GM21447 (cell line): ENCODE results near the gene UBA6.
"Not testable (repeated sequence)": the region's sequence is repeated elsewhere in the genome, so short reads cannot be mapped to it uniquely, and the experiment has no call there.

Experiments
- ATAC-seq: cut with Tn5 transposase; IDR thresholded peaks from one replicate; pipeline ENCODE4 v1.9.1; 2021; ENCODE audit not compliant: unreplicated experiment

The UBA6 gene

DNA sequence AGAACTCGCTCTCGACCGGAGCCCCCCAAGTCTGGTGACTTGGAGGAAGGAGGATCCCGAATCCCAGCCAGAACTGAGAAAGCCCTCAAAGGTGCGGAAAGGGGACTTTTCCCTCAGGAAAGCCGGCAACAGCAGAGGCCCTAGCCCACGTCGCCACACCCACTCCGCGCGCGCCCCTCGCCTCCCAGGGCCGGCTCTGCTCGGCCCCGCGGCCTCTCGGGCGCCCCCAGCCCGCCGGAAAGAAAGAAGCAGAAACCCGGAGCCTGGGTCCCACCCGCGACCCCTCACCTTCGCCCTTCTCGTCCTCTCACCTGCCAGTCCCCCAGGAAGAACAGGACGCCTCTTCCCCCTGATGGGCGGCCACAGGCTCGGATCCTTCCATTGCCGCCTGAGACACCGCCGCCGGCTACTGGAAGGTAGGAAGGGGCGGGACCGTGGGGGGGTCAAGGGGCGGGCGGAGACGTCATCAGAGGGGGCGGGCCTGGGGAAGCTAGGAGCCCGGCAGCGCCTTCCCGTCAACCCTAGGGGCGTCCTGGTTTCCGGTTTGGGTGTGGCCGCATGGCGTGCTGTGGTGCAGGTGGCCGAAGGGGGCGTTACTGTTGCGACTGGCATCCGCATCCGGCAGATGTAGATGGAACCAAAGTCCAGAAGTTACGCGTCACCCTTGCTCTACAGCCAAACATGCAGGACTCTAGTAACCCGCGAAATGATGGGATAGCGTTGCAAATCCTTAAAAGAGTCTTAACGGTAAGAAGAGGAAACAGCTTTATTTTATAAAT lies at the start of gene UBA6:
UBA6 (minus strand) TSS at position 418 of the 779 bp plus-strand sequence; CDS start at position 382, 36 bp downstream.
- peak; percentile 99 for ATAC-seq

GRCh38 chr4:67750691-67751090 lies 49.7 kb upstream of the UBA6 start:
- ATAC-seq, result no peak

GRCh38 chr4:67749286-67749685 lies 48.3 kb upstream of the UBA6 start:
- ATAC-seq, result no peak

GRCh38 chr4:67746797-67747495 lies 46.0 kb upstream of the UBA6 start:
- ATAC-seq, result peak; percentile 56

GRCh38 chr4:67744561-67745283 lies 43.8 kb upstream of the UBA6 start:
- ATAC-seq, result no peak

DNA sequence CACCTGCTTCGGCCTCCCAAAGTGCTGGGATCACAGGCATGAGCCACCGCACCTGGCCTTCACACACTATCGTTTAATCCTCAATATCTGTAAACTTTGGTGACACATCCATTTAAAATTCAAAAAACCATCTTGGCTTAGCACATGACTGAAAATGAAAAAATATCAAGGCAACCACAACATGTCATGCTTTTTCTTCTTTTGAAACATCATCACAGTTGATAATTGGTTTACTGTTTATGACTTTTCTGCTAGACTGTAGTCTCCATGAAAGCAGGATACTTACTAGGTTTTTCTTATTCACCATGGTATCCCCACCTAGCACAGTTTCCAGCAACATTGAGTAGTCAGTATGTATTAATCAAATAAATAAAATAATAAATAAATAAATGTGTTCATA lies 42.2 kb upstream of the UBA6 start:
- no peak for ATAC-seq

DNA sequence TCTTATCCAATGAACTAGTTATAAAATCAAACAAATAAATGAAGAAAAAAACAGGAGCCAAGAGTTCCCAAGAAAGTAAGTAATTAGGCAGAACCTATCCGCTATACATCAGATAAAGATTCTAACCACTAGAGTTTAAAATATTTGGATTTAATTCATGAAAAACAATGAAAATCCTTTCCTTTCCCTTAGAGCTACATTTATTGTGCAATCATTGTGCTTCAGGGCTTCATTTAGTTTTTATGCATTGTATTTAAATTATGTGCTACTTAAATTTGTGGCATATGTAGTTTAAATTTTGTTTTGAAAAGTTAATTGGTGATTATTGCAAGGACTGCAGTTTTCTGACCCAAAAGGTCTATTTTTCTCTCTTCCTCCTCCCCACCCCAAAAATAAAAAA lies 35.3 kb upstream of the UBA6 start:
- no peak for ATAC-seq

- ATAC-seq, result no peak
These were observed 34.4 kb upstream of the UBA6 start for GRCh38 chr4:67735325-67735724.

GRCh38 chr4:67730511-67730910 lies 29.6 kb upstream of the UBA6 start:
- ATAC-seq, result not testable (repeated sequence)

DNA sequence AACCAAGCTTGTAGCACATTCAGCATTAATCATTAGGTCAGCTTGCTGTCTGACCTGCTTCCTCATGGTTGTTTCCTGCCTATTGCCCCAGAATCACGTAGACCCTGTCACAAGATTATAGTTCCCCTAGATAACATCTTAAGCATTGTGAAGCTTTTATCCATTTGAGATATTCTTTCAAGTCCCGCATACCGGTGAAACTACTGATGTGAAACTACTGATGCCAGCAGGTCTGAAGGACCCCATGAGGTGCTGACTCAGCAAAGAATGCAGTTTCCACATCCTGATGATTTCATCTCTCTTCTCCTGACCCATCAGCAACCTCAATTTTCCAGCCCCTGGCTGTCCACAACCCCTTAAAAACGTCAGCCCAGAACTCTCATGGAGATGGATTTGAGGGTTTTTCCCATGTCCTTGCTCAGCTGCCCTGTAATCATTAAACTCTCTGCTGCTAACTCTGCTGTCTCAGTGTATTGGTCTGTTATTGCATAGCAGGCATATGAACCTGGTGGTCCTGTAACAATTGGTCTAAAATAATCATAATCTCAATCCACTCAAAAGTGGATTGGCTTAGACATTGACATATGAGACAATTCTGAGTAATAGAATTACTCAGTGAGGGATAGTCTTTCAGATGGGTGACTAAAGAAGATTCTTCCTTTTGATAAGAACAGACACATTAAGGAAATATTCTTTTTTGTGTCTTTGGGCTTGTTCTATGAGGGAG lies 26.3 kb upstream of the UBA6 start:
- ATAC-seq, result no peak

GRCh38 chr4:67725981-67726380 lies 25.0 kb upstream of the UBA6 start:
- no peak for ATAC-seq

DNA sequence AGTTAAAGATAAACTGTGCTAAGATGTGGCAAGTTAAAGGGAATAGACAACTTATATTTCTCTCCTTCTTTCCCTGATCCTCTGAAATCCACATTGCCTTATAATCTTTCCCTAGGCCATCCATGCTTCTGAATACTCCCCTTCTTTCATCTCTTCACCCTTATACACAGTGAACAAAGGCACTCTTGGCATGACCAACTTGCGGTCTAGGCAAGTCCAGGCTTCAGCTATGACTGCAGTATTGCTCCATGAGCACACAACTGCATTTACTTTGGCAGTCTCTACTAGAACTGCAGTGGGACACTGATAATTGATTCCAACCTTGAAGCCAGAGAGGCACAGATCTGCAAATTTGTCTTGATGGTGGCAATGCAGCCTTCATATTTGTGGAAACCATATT lies 24.2 kb upstream of the UBA6 start:
- ATAC-seq, result no peak

GRCh38 chr4:67723949-67724348 lies 23.0 kb upstream of the UBA6 start:
- ATAC-seq, result no peak

DNA sequence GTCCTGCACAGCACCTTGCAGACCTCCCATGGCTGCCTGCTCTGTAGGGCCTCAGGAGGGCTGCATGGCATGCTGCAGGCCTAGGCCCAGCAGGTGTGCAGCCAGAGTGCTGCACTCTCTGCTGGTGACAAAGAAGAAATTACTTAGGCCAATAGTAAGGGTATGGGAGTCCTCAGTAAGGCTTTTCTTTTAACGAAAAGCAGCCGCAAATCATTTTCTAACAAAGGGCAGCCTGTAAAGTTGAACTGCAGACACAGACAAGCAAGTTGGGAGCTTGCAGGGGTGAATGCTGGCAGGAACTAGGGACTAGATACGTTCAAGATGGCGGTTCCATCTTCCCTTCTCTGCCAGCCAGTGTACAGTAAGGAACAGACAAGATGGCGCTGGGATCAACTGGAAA lies 22.4 kb upstream of the UBA6 start:
- ATAC-seq, result no peak

DNA sequence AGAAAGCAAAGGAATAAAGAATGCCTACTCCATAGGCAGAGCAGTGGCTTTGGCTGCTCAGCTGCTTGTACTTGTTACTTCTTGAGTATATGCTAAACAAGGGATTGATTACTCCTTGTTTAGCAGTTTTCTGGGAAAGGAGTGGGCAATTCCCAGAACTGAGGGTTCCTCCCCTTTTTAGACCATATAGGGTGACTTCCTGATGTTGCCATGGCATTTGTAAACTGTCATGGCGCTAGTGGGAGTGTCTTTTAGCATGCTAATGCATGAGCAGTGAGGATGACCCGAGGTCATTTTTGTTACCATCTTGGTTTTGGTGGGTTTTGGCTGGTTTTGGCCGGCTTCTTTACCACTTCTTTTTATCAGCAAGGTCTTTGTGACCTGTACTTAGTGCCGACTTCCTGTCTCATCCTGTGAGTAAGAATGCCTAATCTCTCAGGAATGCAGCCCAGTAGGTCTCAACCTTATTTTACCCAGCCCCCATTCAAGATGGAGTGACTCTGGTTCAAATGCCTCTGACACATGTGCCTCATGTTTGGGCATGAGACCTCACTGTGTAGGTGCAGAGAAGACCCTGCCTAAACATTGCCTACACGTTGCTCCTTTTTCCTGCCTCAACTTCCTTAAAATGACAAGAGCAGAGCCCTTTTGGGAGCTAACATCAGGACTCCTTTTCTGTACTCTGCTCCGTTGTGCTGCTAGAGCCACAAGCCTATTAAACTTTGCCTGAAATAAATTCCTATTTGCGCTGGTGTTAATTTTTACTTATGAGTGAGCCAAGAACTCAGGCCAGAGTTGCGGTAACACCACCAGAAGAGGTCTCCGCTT lies 21.0 kb upstream of the UBA6 start:
- ATAC-seq, result no peak

GRCh38 chr4:67721315-67721769 lies 20.4 kb upstream of the UBA6 start:
- no peak for ATAC-seq

- ATAC-seq, result no peak
These were observed 19.1 kb upstream of the UBA6 start for GRCh38 chr4:67719953-67720617.

GRCh38 chr4:67718848-67719247 lies 17.9 kb upstream of the UBA6 start:
- no peak for ATAC-seq

DNA sequence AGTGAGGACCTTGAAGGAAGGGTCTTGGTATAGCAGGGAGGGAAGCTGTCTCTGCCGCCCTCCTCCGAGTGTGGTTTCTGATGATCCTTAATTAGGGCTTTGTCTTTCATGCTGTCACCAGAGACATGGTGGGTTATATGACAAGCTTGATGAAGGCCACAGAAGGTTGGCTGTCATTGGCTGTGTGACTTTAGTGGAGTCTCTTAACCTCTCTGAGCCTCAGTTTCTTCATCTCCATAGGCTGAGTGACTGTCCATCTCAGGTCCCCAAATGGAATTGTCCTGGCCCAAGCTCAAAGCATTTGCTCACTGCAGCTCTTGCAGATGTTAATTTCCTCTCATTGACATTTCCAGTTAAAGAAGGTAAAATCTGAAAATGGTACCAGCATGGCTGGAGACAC lies 16.6 kb upstream of the UBA6 start:
- no peak for ATAC-seq

DNA sequence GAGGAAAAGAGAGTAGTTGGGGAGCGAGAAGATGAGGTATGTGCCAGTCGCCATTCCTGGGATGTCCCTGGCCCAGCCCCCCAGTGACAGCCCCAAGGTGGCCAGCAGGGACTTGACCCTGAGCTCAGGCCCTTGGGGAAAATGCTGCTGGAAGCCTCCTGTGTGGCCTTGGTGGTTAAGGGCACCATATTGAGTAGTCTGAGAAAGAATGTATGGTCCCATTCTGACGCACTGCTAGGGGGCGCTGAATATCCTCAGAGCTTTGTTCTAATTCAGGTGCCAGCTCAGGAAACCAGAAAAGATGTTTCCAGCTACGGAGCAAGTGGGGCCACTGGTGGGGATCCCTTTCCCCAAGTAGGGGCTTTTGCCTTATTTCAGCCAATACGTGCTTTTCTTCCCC lies 14.0 kb upstream of the UBA6 start:
- ATAC-seq, result no peak
